Loucy (cell line): ENCODE data around the gene GGCX.

ENCODE experiments used
- EZH2phosphoT487 ChIP-seq: fragments of 200-600 bp; IDR thresholded peaks from 2 replicates; pipeline ENCODE4 v1.6.1; 2018; ENCODE audit warnings: antibody characterized with exemption, mild to moderate bottlenecking, moderate library complexity, borderline replicate concordance
- TF ChIP-seq, protein P1 (sequence below): fragments of 200-600 bp; sonication (generic); conservative IDR thresholded peaks from 2 replicates; pipeline ENCODE4 v1.5.1; 2014; ENCODE audit warnings: mild to moderate bottlenecking, antibody characterized with exemption, low read length

DNA sequence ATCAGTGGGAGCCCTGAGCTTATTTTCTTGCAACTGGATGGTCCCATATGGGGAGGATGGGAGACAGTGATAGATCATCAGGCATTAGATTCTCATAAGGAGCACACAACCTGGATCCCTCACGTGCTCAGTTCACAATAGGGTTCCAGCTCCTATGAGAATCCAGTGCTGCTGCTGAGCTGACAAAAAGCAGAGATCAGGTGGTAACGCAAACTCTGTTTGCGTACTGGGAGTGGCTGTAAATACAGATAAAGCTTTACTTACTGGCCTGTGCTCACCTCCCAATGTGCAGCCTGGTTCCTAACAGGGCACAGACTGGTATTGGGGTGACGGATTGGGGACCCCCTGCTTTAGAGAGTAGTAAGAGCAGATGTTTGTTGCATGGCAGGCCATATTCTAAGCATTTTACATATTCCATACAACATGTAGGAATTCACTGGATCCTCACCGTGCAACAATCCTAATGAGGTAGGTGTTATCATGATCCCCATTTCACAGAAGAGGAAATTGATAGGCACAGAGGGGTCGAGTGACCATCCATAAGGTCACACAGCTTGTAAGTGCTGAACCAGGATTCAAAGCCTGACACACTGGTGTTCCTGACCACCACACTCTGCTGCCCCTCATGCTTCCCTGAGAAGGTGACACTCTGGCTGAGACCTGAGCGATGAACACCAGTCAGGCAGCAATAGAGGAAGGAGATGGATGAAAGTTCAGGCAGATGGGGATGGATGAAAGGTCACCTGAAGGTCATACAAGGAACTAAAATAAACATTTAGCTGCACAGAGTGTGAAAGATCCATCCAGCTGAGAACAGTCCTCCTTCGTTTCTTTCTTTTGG lies 38.0 kb downstream of the GGCX start:
- TF ChIP-seq, protein P1, sequence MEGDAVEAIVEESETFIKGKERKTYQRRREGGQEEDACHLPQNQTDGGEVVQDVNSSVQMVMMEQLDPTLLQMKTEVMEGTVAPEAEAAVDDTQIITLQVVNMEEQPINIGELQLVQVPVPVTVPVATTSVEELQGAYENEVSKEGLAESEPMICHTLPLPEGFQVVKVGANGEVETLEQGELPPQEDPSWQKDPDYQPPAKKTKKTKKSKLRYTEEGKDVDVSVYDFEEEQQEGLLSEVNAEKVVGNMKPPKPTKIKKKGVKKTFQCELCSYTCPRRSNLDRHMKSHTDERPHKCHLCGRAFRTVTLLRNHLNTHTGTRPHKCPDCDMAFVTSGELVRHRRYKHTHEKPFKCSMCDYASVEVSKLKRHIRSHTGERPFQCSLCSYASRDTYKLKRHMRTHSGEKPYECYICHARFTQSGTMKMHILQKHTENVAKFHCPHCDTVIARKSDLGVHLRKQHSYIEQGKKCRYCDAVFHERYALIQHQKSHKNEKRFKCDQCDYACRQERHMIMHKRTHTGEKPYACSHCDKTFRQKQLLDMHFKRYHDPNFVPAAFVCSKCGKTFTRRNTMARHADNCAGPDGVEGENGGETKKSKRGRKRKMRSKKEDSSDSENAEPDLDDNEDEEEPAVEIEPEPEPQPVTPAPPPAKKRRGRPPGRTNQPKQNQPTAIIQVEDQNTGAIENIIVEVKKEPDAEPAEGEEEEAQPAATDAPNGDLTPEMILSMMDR: no peak
- TF ChIP-seq EZH2phosphoT487: no peak
